ENCODE measurements around the gene LRRC47.

The LRRC47 gene

DNA sequence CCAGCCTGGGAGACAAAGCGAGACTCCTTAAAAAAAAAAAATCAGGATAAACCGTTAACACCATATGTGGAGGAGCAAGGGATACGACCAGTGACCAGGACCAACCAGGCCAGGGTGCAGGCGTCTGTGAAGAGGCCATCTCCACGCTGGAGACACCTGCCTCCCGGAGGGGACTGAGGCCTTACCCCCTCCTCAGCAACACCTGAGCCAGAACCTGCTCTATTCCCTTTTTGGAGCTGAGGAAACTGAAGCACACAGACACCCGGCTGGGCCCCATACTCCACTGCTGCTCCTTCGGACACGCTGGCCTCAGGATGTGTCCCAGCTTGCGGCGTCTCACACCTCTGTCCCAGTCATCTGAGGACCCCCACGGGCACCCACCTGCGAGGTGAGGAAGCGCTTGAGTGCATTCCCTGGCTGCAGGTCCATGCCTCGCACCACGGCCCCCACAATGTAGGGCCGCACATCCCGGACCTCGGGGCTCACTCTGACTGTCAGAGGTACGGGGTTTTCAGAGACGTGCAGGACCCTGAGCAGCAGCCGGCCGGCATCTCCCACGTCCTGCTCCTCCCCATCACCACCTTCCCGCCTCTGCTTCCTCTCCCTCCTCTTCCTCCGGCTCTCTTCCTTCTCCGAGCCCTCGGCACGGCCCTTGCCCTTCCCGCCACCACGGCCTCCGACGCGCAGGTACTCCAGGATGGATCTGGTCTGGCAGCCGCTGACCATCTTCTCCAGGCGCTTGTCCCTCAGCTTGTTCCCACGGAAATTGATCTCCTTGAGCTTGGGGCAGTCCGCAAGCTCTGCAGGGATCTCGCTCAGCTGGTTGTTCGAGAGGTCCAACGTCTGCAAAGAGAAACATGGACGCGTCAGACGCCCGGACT lies 9.6 kb downstream of the LRRC47 start:
- no peak for DNase-seq (ENCODE audit: low read depth, low spot score)

DNA sequence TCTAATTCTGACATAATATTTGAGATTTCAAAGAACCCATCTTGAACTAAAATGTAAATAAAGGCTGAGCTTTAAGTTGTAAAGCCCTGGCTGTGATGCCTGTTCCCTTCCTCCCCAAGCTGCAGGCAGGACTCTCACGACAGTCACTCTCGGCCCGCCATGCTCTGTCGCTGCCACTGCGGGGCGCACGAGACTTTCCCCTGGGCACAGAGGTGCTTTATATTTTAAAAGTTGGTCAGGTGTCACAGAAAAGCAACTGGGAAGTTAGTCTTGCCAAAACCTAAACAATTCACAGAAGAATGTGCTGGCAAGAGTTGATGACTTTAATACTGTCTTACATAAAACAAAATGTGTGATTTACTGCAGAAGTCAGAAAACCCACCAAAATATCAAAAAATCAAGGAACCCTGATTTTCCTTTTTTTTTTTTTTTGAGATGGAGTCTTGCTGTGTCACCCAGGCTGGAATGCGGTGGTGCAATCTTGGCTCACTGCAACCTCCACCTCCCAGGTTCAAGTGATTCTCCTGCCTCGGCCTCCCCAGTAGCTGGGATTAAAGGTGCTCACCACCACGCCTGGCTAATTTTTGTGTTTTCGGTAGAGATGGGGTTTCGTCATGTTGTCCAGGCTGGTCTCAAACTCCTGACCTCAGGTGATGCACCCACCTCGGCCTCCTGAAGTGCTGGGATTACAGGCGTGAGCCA lies 10.7 kb downstream of the LRRC47 start:
- peak; percentile 31 for DNase-seq (ENCODE audit: low read depth, low spot score)

DNA sequence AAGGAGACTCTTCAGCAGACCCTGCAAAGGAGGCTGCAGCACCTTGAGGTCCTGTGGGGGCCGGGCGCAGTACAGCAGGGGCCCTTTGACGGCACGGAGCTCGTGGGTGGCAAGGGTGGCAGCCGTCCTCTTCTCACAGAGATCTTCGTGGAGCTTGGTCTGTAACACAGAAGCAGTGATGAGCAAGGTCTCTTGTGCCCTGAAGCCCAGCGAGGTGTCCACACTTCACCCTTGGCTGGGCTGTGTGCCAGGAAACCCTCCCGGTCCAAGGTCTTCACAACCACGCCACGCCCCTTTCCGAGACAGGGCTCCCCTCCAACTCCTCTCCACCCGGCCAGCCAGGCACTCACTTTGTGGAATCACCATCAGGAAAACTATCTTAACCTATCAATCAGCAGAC lies 11.3 kb downstream of the LRRC47 start:
- no peak for DNase-seq (ENCODE audit: low read depth, low spot score)

DNA sequence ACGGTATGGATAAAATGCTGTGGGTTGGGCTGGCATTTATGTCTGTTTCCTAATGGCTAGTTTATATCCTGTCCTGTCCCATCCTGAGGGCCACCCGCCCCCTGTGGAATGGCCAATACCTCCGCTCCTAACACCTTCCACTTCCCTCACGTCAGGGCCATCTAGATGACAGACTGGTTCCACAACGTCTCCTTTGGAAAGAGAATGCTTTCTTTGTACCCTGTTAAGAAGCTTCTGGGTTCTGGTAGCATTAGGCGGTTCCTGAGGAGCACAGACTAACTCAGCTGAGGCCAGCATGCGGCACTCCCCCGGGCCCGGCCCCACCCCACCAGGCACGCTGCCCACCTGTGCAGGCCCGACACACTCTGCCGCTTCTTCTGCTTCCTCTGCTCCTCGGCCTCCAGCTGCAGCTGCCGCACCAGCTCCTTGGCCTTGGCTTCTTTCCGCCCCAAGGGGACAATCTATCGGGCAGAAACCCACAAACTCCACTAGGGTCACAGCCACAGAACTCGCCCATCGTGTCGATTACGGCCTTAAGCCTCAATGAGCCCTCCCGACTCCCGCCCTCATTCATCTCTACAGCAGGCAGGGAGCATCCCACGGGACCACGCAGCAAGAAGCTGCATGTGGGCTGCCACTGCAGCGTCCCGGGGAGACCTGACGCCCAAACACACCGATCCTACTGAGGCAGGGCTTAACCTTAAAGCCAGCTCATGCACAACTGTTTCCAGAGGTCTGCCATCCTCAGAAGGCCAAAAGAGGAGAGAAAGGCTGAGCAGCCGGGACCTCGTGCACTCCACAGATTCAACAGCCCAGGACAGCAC lies 12.4 kb downstream of the LRRC47 start:
- no peak for DNase-seq (ENCODE audit: low read depth, low spot score)

DNA sequence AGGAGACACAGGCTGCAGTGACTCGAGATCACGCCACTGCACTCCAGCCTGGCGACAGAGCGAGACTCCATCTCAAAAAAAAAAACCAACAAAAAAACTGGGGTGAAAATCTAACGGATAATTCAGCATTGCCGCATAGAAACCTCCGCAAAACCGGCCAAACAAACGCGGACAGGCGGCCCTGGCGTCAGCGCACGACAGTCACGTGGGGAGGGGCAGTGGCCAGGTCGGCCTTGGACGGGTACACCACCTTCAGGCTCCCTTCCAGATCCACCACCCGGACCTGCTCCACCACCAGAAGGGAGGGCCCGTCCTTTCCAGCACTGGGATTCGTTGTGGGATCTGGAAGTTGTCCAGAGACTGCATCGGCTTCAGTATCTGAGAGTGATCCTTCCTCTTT lies 15.4 kb downstream of the LRRC47 start:
- no peak for DNase-seq (ENCODE audit: low read depth, low spot score)

DNA sequence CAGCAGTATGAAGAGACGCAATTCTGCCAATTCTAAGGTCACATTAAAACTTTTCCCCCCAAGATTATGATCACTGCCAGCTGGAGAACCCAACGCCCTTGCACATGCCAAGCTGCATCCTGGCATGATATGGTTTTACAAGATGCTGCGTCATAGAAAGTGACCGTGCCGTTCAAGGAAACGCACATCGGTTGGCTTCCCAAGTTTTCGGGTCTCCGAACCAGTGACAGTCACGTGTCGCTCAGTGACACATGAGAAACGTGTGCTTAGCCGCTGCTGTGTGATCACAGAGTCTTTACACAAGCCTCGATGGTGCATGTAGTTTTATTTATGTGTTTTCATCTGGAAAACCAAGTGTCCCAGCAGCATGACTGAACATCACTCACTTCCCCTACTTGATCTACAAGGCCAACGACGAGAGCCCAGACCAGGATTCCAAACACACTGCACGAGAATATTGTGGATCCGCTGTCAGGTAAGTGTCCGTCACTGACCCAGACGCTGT lies 16.3 kb downstream of the LRRC47 start:
- no peak for DNase-seq (ENCODE audit: low read depth, low spot score)

DNA sequence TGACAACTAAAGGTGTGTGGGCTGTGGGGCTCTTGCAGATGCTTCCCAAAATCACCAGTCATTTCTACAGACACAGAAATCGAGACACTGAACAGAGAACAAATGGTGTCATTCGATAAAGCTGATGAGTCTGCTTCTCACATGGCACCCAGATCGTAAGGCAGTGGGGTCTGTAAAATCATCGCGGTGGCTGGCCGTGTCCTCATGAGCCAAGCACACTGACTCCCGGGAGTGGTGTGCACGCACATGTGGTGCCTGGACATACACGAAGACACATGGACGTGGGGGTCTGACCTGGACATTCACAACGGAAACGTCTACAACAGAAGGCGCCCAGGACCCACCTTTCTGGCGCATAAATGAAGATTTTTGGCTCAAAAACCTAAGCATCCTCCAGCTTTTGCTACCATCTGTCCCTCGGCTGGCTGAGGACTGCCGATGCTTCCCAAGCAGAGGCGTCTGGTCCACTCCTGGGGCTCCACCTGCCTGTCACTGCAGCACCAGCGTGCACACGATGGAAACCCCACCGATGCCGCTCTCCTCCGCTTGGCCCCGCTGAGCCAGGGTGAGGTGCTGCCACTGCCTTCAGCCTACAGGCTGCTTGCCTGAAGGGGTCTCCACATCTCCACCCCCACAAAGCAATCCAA lies 16.9 kb downstream of the LRRC47 start:
- DNase-seq (ENCODE audit: low read depth, low spot score), result no peak

DNA sequence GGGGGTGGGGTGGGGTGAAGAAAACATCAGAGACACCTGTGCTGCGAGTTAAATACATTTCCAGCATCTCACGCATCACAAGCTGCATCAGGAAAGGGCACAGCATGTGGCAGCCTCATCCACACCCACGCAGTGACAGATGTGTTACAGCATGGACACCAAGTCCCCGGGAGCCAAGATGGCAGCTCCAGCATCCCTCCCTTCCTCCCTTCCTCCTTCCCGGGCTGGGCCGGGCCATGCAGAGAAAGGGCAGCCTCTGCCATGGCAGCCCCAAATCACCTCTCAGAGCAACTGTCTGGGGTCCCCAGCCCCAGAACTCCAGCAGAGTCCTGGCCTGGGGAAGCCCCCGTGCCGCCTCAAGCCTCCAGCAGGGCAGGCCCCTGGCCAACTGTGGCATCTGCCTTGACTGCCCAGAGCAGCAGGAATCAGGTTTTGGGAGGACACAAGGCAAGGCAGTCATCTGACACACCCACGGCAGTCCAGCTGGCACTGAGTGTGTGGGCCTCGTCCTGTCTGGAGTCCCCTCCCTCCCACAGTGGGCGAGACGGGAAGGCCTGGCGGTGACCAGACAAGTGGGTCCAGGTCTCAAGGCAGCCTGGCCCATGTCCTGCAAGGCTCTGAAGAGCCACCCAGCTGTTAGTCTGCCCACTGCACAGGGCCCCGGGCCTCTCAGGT lies 17.6 kb downstream of the LRRC47 start:
- DNase-seq (ENCODE audit: low read depth, low spot score), result no peak

DNA sequence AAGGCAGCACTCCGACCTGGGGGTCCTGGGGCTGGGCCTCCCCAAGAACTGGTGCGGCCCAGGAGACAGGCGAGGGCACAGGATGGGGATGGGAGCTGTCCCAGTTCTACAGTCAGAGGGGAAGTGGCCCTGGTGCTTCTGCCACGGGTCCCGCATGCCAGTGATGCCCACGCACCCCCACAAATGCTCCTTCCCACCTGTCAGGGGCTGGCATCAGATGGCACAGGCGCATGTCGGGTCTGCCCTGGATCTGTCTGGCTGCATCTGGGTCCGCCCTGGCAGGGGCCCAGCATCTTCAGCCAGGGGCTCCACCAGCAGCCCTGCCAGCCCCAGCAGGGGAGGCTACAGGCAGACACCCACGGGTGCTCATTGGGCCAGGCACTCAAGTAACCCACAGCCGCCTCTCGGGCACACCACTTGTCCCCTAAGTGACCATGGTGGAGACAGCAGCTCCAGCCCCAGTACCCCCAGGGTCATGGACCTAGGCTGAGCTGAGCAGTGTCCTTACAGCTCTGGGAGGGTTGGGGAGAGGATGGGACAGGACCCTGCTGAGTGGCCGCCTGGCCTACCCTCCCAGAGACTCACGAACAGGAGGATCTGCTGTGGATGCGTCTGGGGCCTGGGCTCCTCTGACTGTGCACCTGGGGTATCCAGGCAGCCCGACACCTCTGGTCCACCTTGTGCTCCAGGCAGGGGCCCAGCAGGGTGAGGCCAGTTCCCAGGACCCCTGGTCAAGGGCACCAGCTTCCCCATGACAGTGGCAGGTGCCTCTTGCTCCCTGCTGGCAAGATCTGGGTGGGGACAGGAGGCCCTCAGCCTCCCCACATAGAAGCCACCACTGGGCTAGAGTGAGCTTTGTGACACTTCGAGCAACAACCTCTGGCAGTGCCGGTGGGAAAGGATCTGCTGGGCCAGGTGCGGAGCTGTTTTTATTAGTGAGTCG lies 18.4 kb downstream of the LRRC47 start:
- DNase-seq (ENCODE audit: low read depth, low spot score), result no peak

DNA sequence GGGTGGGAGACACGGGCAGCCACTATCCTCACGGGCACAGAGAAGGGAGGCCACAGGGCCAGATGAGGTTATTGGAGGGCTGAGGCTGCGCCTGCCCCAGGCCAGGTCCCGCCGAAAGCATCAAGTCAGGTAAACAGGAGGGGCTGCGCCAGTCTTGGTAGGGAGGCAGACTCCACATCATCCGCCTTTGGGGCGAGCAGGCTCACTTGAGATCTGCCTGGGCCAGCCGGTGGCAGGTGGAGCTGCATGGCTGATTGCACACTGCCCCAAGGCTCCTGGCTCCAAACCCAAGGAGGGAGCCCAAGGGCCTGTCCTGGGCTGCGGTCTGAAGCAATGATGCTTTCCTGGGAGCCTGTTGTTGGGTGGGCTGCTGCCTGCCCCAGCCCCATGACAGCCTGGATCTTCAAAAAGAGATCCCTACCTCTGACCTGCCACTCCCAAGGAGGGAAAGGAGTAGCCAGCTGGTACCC lies 19.2 kb downstream of the LRRC47 start:
- DNase-seq (ENCODE audit: low read depth, low spot score), result no peak

DNA sequence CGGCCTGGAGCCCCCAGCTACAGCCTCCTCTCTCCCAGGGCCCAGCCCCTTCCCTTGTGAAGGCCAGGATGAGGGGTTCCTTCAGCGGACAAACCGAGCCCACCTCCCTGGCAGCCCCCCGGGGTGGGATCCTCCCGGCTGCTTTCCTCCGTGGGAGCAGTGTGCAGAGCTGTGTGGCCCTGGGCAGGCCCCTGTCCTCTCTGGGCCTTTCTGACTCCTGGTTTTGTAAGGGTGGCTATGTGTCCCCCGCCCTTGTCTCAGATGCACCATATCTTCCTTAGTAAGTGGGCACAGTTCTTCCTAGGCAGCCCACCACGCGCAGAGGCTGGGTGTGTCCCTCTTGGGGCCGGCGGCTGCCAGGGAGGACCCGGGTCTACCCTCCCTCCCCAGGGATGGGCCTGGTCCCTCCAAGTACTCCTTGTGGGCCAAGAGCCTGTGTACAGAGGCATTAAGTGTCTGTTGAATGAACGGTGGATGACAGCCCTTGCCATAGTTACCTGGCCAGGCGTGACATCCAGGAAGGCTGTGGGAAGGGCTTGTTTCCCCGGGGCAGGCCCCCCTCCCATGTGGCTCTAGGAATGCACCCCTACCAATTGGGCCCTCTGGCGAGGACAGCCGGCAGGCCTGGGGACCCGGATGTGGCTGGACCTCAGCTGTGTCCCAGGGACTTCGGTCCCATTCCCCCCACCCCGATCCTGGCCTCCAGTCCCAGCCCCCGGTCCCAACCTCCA lies 19.9 kb downstream of the LRRC47 start:
- no peak for DNase-seq (ENCODE audit: low read depth, low spot score)

DNA sequence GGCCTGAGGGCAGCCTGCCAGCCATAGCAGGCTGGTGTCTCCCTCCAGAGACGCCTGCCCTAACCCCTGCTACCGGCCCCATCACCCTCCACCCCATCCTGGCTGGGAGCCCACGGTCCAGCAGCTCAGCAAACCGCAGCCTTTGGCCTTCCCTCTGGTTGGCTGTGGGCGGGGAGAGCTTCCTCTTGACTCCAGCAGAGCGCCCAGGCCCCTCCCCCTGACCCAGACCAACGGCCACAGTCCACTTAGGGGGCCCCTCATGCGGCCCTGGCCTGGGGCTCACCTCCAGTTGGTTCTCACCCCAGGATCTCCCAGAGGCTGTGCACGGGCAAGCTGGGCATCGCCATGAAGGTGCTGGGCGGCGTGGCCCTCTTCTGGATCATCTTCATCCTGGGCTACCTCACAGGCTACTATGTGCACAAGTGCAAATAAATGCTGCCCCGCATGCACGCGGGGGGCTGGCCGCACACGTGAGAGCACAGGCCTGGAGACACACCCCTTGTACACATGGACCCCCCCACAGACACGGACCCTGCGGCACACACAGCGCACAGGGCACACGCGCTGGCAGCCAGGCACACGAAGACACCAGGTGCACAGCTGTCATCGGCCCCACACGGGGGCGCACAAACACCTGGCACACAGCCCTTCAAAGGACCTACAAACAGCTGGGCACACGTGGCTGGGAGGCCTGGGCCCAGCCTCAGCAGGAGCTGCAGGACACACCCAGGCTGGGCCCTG lies 20.6 kb downstream of the LRRC47 start:
- DNase-seq (ENCODE audit: low read depth, low spot score), result peak; percentile 84

DNA sequence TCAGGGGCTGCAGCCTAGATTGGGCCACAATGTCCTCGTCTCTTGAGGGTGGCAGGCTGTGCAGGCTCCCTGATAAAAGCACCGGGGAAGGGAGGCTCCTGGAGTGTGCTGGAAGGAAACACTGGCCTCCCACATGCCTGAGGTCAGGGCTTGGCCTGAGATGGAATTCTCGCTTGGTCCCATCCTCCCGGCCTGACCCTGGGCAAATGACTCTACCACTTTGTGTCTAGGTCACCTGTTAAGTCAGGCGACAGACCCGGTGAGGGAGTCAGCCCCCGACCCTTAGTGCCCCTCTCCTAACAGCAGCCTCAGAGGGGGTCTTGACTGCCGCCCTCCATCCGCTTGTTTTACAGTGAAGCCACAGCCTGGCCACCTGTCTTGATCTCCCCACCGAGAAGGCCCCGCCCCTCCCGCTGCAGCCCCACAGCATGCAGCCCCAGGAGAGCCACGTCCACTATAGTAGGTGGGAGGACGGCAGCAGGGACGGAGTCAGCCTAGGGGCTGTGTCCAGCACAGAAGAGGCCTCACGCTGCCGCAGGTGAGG lies 21.3 kb downstream of the LRRC47 start:
- DNase-seq (ENCODE audit: low read depth, low spot score), result peak; percentile 46

DNA sequence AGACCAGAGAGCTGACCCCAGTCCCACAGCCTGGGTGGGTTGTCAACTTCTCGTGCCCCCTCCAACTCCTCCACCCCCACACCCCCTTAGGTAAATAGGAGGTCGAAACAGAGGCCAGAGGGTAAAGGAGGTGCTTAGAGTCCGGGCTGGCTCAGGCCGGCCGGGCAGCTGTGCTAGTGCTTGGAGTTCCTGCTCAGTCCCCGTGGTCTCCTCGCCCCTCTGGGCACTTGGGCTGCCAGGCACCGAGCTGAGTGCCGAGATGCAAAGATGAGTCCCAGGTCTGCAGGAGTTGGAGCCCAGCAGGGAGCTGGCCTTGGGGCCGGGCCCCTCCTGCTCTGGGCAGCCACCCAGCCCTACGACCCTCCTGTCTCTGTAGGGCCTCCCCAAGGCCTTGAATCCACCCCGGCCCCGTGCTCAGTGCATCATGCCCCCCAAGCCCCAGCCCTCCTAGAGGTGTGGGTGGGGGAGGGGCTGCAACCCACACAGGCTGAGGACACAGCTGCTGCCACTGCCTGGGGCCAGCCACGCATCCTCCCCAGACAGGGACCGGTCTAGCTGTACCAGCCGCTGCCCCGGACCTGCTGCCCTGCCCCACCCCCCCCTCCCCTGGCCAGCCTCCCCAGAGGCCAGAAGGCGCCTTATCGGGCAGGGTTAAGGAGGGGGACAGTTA lies 21.9 kb downstream of the LRRC47 start:
- no peak for DNase-seq (ENCODE audit: low read depth, low spot score)

DNA sequence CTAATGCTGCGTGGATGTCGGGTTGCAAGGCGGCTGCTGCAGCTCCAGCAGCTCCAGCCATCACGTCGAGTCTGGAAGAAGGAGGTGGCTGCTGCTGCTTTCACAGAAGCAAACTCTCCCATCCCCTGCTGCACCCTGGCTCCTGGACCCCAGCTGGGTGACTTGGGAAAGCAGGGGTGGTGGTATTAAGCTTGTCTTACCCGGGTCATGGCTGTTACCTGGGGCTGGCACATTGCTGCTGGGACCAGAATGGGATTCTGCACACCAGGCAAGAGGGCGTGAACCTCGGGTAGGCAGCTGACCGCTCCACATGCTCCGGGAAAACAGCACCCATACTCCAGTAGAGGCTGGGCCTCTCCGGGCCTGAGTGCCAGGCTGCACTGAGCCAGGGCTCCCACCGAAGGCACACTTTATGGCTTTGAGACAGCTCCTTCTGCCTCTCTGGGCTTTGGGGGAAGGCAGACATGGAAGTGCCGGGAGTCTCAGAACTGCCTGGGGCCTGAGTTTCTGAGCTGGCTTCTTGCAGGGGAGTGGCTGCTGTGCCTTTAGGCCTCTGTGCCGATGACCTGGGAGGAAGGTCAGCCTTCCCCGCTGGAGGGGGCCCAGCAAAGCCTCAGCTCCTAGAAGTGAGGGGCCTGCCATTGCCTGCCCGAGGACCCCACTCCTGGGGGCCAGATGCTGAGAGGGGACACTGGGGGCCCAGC lies 22.6 kb downstream of the LRRC47 start:
- DNase-seq (ENCODE audit: low read depth, low spot score), result no peak

DNA sequence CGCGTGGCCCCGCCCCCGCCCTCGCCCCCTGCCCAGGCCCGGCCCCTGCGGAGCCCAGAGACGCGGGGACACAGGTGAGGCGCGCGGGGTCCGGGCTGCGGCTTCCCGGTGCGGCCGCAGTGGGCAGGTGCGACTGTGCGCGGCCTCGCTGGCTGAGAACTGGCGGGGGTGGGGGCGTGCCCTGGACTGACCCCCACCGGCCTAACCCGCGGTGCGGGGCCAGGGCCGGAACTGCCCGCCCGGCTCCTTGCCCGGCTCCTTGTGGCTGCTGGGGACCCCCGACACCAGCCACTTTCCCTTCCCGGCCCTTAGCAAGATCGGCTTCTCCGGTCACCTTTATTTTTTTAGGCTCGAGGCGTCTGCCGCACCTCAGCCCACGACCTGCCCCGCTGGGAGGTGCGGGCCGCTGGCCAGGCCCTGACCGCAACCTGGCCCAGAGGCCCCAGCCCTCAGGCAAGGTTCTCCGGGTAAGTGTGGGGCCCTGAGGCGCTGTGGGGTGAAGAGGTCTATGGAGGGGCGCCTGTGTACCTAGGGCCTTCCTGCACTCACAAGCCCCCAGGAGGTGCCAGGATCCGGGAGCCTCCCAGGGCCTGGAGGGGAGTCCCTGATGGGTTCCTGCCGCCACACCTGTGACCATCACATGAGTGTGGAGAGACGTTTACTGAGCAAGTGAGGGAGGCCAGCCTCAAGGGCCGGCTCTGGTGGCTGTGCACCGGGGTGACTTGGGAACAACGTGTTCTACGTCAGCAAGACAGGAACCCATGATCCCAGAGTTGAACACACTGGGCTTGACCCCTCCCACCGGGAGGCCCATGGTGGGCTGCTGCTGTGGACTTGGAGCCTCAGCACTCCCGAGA lies 23.4 kb downstream of the LRRC47 start, which contains the start of gene SMIM1:
Gene SMIM1 (plus strand): TSS at position 35 of the 857 bp plus-strand sequence. CDS start 2,625 bp downstream, outside the sequence.
- peak; percentile 21 for DNase-seq (ENCODE audit: low read depth, low spot score)

All from astrocyte of the hippocampus (primary cell).